Body of pancreas (tissue), 4 donors: ENCODE results near the gene KCNAB1.

Experiments used
- CTCF ChIP-seq, 7 experiments: fragments of 450-650 bp in 4 of 7; fragments of 200-600 bp in 3 of 7; sonication (generic) in 3 of 7; IDR thresholded peaks; one replicate each; pipeline ENCODE4 v1.5.1; 2016 to 2019; ENCODE audit warnings: antibody characterized with exemption in 7 of 7
- POLR2A ChIP-seq, 3 donors: fragments of 450-650 bp; IDR thresholded peaks; one replicate each; pipeline ENCODE4 v1.6.1; 2016; ENCODE audit warnings: antibody characterized with exemption in 3 of 3, mild to moderate bottlenecking in 2 of 3

GRCh38 chr3:156483426-156483825, 363.0 kb downstream of the KCNAB1 start:
- no peak for TF ChIP-seq CTCF (IDR thresholded peaks at IDR 0.05)
- TF ChIP-seq POLR2A (IDR thresholded peaks at IDR 0.05) = no peak
